KBM-7 (cell line): ENCODE measurements around the gene CRYAA.
"Not testable (repeated sequence)": the region's sequence is repeated elsewhere in the genome, so short reads cannot be mapped to it uniquely, and the experiment has no call there.

Experiments used
- DNase-seq: peaks from one replicate; pipeline ENCODE4 v3.0.0-alpha.2; 2015
- in situ Hi-C: fragments of 300-500 bp; cut with MboI; formaldehyde crosslinking; loops from 2 replicates; pipeline ENCODE4 v1.14.3; 2020; ENCODE audit warnings: low sequenced_read_pairs, low pct_unique_long_range_greater_than_20kb, mixed read lengths

CRYAA gene

GRCh38 chr21:43168708-43169107, at the start of gene CRYAA:
TSS of gene CRYAA (plus strand) at chr21:43169008. CDS start at chr21:43169100, 92 bp downstream.
- in situ Hi-C loops: not testable (repeated sequence)

GRCh38 chr21:43130094-43130493, 38.7 kb upstream of the CRYAA start:
- in situ Hi-C loops, DNase-seq: not testable (repeated sequence)

More at GRCh38 chr21:43168708-43169107, at the start of gene CRYAA:
- not testable (repeated sequence) for DNase-seq

- in situ Hi-C loops: not testable (repeated sequence)
These were observed 34.3 kb upstream of the CRYAA start for GRCh38 chr21:43134520-43134919.

GRCh38 chr21:43138944-43139343, 29.9 kb upstream of the CRYAA start:
- DNase-seq, in situ Hi-C loops: not testable (repeated sequence)

More at GRCh38 chr21:43134520-43134919, 34.3 kb upstream of the CRYAA start:
- DNase-seq: not testable (repeated sequence)

GRCh38 chr21:43141407-43141806, 27.4 kb upstream of the CRYAA start:
- DNase-seq, in situ Hi-C loops: not testable (repeated sequence)

- DNase-seq, in situ Hi-C loops: not testable (repeated sequence)
These were observed 22.2 kb upstream of the CRYAA start for GRCh38 chr21:43146637-43147036.

GRCh38 chr21:43147999-43148398, 20.8 kb upstream of the CRYAA start:
- DNase-seq, in situ Hi-C loops: not testable (repeated sequence)

- in situ Hi-C loops, DNase-seq: not testable (repeated sequence)
These were observed 19.5 kb upstream of the CRYAA start for GRCh38 chr21:43149344-43149743.

- in situ Hi-C loops, DNase-seq: not testable (repeated sequence)
These were observed 15.2 kb upstream of the CRYAA start for GRCh38 chr21:43153601-43154000.

GRCh38 chr21:43159279-43160175, 9.3 kb upstream of the CRYAA start:
- DNase-seq, in situ Hi-C loops: not testable (repeated sequence)

- in situ Hi-C loops, DNase-seq: not testable (repeated sequence)
These were observed 6.7 kb upstream of the CRYAA start for GRCh38 chr21:43161826-43162707.

- in situ Hi-C loops, DNase-seq: not testable (repeated sequence)
These were observed 6.1 kb upstream of the CRYAA start for GRCh38 chr21:43162708-43163205.

- in situ Hi-C loops, DNase-seq: not testable (repeated sequence)
These were observed 4.0 kb upstream of the CRYAA start for GRCh38 chr21:43164823-43165222.

- DNase-seq, in situ Hi-C loops: not testable (repeated sequence)
These were observed 3.1 kb upstream of the CRYAA start for GRCh38 chr21:43165734-43166133.

- in situ Hi-C loops, DNase-seq: not testable (repeated sequence)
These were observed 550 bp downstream of the CRYAA start for GRCh38 chr21:43169230-43169886.

- in situ Hi-C loops, DNase-seq: not testable (repeated sequence)
These were observed 1.1 kb downstream of the CRYAA start for GRCh38 chr21:43169891-43170290.

GRCh38 chr21:43172812-43173211, 4.0 kb downstream of the CRYAA start:
- DNase-seq, in situ Hi-C loops: not testable (repeated sequence)

GRCh38 chr21:43173438-43173837, 4.6 kb downstream of the CRYAA start:
- DNase-seq, in situ Hi-C loops: not testable (repeated sequence)

- DNase-seq, in situ Hi-C loops: not testable (repeated sequence)
These were observed 5.1 kb downstream of the CRYAA start for GRCh38 chr21:43173930-43174329.
